Measurements from ENCODE around the gene ARID3C. TPM values are rescaled to one million over a fixed set of nuclear protein-coding genes. Genes with fewer than 3 reads are reported as not detected.

ARID3C gene
- total and polyA plus RNA-seq, 3 donors from 2014 or later: 0.31 to 0.45 (median 0.37) TPM

- Histone ChIP-seq H3K4me1 (peaks cover 14% of the 10 kb centered on the region), H3K27me3 (no peaks in the 10 kb centered on the region), H3K36me3 (ENCODE audit: low read depth, missing control alignments) (no peaks in the 10 kb centered on the region), H3K27ac (no peak overlapping the region), H3K9me3 (no peaks in the 10 kb centered on the region), H3K4me3 (no peak overlapping the region)
- no peak for TF ChIP-seq POLR2A (IDR thresholded peaks at IDR 0.05)
- TF ChIP-seq, protein P1, sequence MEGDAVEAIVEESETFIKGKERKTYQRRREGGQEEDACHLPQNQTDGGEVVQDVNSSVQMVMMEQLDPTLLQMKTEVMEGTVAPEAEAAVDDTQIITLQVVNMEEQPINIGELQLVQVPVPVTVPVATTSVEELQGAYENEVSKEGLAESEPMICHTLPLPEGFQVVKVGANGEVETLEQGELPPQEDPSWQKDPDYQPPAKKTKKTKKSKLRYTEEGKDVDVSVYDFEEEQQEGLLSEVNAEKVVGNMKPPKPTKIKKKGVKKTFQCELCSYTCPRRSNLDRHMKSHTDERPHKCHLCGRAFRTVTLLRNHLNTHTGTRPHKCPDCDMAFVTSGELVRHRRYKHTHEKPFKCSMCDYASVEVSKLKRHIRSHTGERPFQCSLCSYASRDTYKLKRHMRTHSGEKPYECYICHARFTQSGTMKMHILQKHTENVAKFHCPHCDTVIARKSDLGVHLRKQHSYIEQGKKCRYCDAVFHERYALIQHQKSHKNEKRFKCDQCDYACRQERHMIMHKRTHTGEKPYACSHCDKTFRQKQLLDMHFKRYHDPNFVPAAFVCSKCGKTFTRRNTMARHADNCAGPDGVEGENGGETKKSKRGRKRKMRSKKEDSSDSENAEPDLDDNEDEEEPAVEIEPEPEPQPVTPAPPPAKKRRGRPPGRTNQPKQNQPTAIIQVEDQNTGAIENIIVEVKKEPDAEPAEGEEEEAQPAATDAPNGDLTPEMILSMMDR (IDR thresholded peaks at IDR 0.05): peak; percentile 66 to 83 (median 73)
- 28 to 43% methylated on average over 3 of the region's 3 CpGs for WGBS, 2 donors
- peak; percentile 73 for DNase-seq
- intact Hi-C loops (cut with DNase I; ENCODE audit: low total_unique reads): no loop called here
Observed at GRCh38 chr9:34633851-34634550, 5.1 kb upstream of the ARID3C start.

- H3K27ac ChIP-seq: no peak overlapping the region
- no peak for DNase-seq
- no peaks in the 10 kb centered on the region for H3K36me3 ChIP-seq (ENCODE audit: low read depth, missing control alignments)
- intact Hi-C loops (cut with DNase I; ENCODE audit: low total_unique reads): no loop called here
- H3K9me3 ChIP-seq: no peaks in the 10 kb centered on the region
- no peaks in the 10 kb centered on the region for H3K27me3 ChIP-seq
- no peak overlapping the region for H3K4me3 ChIP-seq
- WGBS, 2 donors: 54 to 62% methylated on average over 5 of the region's 5 CpGs
- peaks cover 15% of the 10 kb centered on the region for H3K4me1 ChIP-seq
- TF ChIP-seq, protein P1 (IDR thresholded peaks at IDR 0.05): no peak
- no peak for TF ChIP-seq POLR2A (IDR thresholded peaks at IDR 0.05)
Observed at GRCh38 chr9:34633166-34633565, 4.3 kb upstream of the ARID3C start.

GRCh38 chr9:34630402-34631154 is 1.7 kb upstream of the ARID3C start:
- Histone ChIP-seq H3K4me1 (peaks cover 8% of the 10 kb centered on the region), H3K27ac (no peak overlapping the region), H3K36me3 (ENCODE audit: low read depth, missing control alignments) (no peaks in the 10 kb centered on the region), H3K4me3 (no peak overlapping the region), H3K9me3 (no peaks in the 10 kb centered on the region), H3K27me3 (no peaks in the 10 kb centered on the region)
- peak; percentile 46 for DNase-seq
- TF ChIP-seq POLR2A (IDR thresholded peaks at IDR 0.05): no peak
- intact Hi-C loops (cut with DNase I; ENCODE audit: low total_unique reads): no loop called here
- whole genome bisulfite sequencing, 2 donors: 46 to 48% methylated on average over 5 of the region's 5 CpGs

- Histone ChIP-seq H3K4me3 (no peak overlapping the region), H3K36me3 (ENCODE audit: low read depth, missing control alignments) (no peaks in the 10 kb centered on the region), H3K4me1 (peaks cover 12% of the 10 kb centered on the region), H3K27ac (no peak overlapping the region), H3K27me3 (no peaks in the 10 kb centered on the region), H3K9me3 (no peaks in the 10 kb centered on the region)
- 13 to 27% methylated on average over 5 of the region's 5 CpGs for WGBS, 2 donors
- TF ChIP-seq, protein P1 (IDR thresholded peaks at IDR 0.05): no peak
- no peak for TF ChIP-seq POLR2A (IDR thresholded peaks at IDR 0.05)
- intact Hi-C loops (cut with DNase I; ENCODE audit: low total_unique reads): no loop called here
- no peak for DNase-seq
Observed at GRCh38 chr9:34629491-34629808, 584 bp upstream of the ARID3C start.

- DNase-seq: no peak
- Histone ChIP-seq H3K4me3 (peak overlapping the region; percentile 31 to 40), H3K36me3 (ENCODE audit: low read depth, missing control alignments) (no peaks in the 10 kb centered on the region), H3K9me3 (no peaks in the 10 kb centered on the region), H3K27ac (no peak overlapping the region), H3K27me3 (no peaks in the 10 kb centered on the region), H3K4me1 (peaks cover 22% of the 10 kb centered on the region)
- TF ChIP-seq, protein P1 (IDR thresholded peaks at IDR 0.05): no peak
- no peak for TF ChIP-seq POLR2A (IDR thresholded peaks at IDR 0.05)
- WGBS, 2 donors: 39 to 44% methylated on average over 20 of the region's 20 CpGs
- intact Hi-C loops (cut with DNase I; ENCODE audit: low total_unique reads): no loop called here
Observed at GRCh38 chr9:34627716-34628655, 880 bp downstream of the ARID3C start.
